Measurements from ENCODE around the gene COQ2. TPM values are rescaled to one million over a fixed set of nuclear protein-coding genes. Genes with fewer than 3 reads are reported as not detected.
"Not testable (repeated sequence)": the region's sequence is repeated elsewhere in the genome, so short reads cannot be mapped to it uniquely, and the experiment has no call there.

The COQ2 gene
- polyA plus RNA-seq, 4 donors, result 14.8 to 17.0 (median 16.4) TPM

- no peak for DNase-seq (ENCODE audit: low read depth in 4 of 4, low spot score in 3 of 4)
These were observed 33.2 kb downstream of the COQ2 start for GRCh38 chr4:83251447-83251830.

DNA sequence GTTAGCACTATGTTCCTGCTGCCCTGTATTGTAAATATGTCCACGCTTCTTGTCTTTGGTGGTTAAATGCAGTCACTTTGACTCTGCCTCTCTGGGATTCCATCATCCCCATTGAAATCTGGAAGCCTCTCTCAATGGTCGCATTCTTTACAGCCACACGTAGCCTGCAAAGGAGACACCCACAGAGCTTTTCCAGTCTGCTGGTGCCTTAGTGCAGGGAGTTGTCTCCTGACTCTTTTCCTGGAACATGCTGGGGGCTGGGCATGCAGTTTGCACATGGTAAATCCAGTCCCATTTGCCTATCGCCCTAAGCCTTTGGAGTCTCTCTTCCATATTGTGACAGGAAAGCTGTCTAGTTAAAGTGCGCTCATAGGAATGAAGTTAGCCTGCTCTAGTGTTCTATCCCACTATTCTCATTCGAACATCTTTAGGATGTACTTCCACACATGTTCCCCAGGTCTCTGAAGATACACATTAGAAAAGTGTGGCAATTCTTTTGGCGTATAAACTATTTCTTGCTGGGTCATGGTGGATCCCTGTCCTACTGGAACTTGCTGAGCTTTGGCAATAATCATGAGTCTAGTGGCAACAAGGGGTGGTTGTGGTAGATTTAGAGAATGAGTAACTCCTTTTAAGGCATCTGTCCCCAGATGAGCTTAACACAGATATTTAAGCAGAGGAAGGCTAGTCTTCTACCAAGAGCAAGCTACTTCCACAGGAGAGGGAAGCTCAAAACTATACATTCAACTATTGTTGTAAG is 33.7 kb downstream of the COQ2 start:
- no peak for DNase-seq (ENCODE audit: low read depth in 4 of 4, low spot score in 3 of 4)

- no peak for DNase-seq (ENCODE audit: low read depth in 4 of 4, low spot score in 3 of 4)
These were observed 36.1 kb downstream of the COQ2 start for GRCh38 chr4:83248486-83248885.

- DNase-seq (ENCODE audit: low read depth in 4 of 4, low spot score in 3 of 4), result no peak
These were observed 36.9 kb downstream of the COQ2 start for GRCh38 chr4:83247415-83248357.

DNA sequence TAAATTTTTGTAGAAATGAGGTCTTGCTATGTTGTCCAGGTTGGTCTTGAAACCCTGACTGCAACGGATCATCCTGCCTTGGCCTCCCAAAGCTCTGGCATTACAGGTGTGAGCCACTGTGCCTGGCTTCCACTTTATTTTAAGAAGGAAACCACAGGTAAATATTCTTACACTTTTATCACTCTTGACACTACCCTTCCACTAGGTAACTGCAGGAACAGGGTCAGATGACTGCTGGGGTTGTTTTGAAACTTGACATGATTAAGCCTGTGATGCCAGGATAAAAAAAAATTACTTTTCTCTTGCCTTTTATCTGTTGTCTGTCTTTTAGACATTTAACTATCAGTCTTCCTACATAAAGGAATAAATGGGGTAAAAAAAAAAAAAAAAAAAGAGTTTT is 43.5 kb downstream of the COQ2 start:
- DNase-seq (ENCODE audit: low read depth in 4 of 4, low spot score in 3 of 4), result no peak

DNA sequence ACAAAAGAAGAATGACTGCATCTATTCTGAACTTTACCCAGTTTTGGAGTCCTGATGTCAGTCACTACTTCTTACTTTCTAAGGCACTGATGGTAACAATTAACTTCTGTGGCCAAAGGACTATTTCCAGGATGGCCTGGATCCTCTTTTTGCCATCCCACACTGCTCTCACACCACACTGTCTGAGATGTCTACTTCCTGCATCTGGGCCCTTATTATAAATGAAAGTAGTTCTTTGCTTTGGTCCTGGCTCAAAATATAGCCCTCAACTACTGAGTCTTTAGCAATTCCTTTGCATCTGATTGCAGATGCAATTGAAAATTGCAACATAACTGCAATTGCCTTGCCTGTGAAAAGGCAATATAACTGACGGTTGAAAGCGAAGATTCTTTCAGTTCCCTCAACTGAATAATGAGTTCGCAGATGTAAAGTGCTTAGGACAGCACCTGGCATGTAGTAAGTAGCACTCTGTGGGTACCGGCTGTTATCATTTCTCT is 44.2 kb downstream of the COQ2 start:
- DNase-seq (ENCODE audit: low read depth in 4 of 4, low spot score in 3 of 4), result no peak

DNA sequence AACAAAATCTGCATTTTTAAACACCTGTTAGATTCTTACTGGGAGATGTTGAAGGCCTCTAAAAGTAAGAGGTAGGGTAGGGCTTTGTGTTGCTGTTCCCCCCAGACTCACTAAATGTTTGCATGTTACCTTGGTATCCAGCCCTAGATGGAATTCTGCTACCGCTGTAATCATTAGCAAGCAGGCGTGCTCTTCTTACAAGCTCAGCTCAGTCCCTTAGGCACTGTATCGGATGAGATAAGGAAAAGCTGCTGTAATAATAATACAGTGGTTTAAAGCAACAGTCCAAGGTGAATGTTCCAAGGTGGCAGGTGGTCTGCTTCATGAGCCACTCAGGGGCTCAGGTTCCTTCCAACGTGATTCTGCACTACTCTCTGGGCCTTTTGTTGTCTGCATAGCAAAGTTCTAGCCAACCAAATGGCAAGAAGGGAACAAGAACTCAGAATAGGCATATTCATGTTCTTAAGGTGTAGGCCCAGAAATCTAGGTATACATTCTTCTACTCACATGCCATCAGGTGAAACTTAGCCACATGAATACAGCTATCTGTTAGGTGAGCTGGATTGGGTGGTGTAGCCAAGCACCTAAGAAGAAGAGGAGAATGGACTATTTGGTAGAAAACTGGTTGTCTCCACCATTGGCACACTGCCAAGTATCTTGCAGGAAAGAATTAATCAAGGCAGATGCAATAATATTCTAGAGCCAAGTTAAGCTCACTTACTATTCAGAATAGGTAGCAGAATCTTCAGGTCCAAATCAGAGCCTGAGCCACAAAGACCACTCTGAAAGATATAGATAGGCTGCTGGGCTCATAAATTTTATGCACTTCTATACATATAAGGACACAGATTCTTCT is 46.0 kb downstream of the COQ2 start:
- DNase-seq (ENCODE audit: low read depth in 4 of 4, low spot score in 3 of 4), result no peak

DNA sequence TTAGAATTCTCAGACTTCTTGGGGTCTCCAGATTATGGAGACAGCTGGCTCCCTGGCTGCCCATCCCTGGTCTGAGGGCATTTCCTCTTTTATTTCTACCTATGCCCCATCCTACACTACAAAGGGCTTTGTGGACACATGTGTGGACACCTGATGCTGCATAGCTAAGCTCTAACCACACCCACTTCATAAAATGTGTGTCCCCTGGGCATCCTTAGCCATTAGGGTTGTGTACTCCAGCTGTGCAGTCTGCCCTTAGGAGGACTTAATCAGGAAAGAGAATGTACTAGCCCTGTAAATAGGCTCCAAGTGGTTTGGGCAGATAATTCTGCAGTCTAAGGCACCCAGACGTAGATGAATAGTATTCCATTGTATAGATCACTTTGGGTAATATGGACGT is 47.0 kb downstream of the COQ2 start:
- DNase-seq (ENCODE audit: low read depth in 4 of 4, low spot score in 3 of 4), result no peak

DNA sequence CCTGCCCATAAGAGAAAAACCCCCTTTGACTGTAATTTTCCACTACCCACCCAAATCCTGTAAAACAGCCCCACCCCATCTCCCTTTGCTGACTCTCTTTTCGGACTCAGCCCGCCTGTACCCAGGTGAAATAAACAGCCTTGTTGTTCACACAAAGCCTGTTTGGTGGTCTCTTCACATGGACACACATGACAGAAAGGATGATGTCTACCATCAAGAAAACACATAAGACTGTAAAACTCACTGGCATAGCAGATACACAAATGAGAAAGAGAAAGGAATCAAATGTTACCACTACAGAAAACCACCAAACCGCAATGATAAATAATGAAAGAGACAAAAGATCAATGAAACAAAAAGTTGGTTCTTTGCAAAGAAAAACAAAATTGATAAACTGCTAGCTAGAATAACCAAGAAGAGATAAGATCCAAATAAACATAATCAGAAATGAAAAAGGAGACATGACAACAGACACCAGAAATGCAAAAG is 48.9 kb downstream of the COQ2 start:
- DNase-seq (ENCODE audit: low read depth in 4 of 4, low spot score in 3 of 4), result not testable (repeated sequence)

- DNase-seq (ENCODE audit: low read depth in 4 of 4, low spot score in 3 of 4), result no peak
These were observed 49.5 kb downstream of the COQ2 start for GRCh38 chr4:83234902-83235644.

DNA sequence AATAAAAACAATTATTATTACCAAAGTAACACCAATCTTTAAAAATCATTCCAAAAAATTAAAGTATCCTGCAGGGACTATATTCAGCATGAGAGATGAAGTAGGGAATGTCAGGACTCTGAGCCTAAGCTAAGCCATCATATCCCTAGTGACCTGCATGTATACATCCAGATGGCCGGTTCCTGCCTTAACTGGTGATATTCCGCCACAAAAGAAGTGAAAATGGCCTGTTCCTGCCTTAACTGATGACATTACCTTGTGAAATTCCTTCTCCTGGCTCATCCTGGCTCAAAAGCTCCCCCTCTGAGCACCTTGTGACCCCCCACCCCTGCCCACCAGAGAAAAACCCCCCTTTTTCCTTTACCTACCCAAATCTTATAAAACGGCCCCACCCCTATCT is 50.2 kb downstream of the COQ2 start:
- DNase-seq (ENCODE audit: low read depth in 4 of 4, low spot score in 3 of 4), result not testable (repeated sequence)

GRCh38 chr4:83232082-83232481 is 52.5 kb downstream of the COQ2 start:
- no peak for DNase-seq (ENCODE audit: low read depth in 4 of 4, low spot score in 3 of 4)

- DNase-seq (ENCODE audit: low read depth in 4 of 4, low spot score in 3 of 4), result no peak
These were observed 53.0 kb downstream of the COQ2 start for GRCh38 chr4:83231620-83232076.

DNA sequence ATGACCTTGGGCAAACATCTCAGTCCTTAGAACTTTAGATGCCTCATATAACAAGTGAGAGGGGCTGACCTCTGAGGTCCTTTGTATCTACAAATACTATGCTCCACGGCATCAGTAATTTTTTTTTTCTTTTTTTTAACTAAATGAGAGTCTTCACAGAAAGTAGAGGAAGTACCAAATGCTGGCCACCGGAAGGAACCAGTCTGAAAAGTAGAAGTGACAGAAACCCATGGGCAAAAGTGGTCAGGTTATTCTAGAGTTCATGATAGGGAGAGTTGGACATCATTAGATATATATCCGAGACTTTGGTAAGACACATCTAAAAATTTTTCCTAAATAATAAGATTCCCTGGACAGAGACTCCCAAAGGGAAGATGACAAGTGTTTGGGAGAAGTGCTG is 53.7 kb downstream of the COQ2 start:
- DNase-seq (ENCODE audit: low read depth in 4 of 4, low spot score in 3 of 4), result no peak

- no peak for DNase-seq (ENCODE audit: low read depth in 4 of 4, low spot score in 3 of 4)
These were observed 54.8 kb downstream of the COQ2 start for GRCh38 chr4:83229791-83230190.

DNA sequence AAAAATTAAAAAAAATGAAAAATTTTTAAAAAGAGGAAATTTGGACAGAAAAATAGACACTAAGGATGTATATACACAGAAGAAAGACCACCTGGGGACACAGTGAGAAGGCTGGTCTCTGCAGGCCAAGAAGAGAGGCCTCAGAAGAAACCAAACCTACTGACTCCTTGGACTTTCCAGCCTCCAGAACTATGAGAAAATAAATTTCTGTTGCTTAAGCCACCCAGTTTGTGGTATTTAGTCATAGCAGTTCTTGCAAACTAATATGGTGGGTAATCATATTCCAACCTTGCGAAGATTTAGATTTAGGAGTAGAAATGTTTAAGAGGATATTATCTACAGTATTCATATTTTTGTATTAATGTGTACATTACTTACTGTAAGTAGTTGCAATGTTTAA is 56.4 kb downstream of the COQ2 start:
- DNase-seq (ENCODE audit: low read depth in 4 of 4, low spot score in 3 of 4), result no peak

DNA sequence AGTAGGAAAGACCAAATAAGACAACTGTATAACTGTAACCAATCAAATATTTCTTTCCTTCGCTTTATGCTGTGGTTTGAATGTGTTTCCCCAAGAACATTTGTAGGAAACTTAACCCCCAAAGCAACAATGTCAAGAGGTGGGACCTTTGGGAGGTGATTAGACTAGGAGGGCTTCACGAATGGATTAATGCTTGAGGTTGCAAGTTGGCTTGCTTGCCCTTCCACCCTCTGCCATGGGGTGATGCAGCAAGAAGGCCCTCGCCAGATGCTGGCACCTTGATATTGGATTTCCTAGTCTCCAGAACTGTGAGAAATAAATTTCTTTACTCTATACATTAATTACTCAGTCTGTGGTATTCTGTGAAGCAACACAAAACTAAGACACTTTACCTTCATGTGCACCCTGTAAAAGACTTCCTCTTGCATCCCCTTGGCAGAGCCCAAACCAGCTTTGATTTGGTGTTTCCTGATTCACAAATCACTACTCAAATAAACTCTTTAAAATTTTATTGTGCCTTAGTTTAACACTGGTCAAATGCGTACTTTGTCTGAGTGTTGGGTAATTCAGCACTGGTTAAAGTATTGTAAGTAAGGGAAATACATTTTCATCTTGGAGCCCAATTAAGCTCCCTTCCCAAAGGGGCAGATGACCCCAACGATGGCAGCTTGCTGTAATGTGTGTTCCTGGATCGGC is 59.9 kb downstream of the COQ2 start:
- DNase-seq (ENCODE audit: low read depth in 4 of 4, low spot score in 3 of 4), result no peak

- no peak for DNase-seq (ENCODE audit: low read depth in 4 of 4, low spot score in 3 of 4)
These were observed 60.8 kb downstream of the COQ2 start for GRCh38 chr4:83223781-83224180.

GRCh38 chr4:83221897-83222441 is 62.6 kb downstream of the COQ2 start:
- no peak for DNase-seq (ENCODE audit: low read depth in 4 of 4, low spot score in 3 of 4)

All from right renal pelvis (tissue), 4 donors.